Peyer's patch (tissue), 4 donors: Measurements from ENCODE around the gene NME7. TPM values are rescaled to one million over a fixed set of nuclear protein-coding genes. Genes with fewer than 3 reads are reported as not detected.

Experiments used
- DNase-seq, 3 donors: peaks; one replicate each; pipeline ENCODE4 v3.0.0-alpha.2; 2017 to 2019
- H3K27ac ChIP-seq, 4 donors: fragments of 200-600 bp; sonication (generic); one replicate each; pipeline ENCODE4 v1.5.1; 2016 to 2019
- H3K27me3 ChIP-seq, 2 donors: fragments of 200-600 bp; sonication (generic); one replicate each; pipeline ENCODE4 v1.5.1; 2019
- H3K36me3 ChIP-seq, 3 donors: fragments of 200-600 bp; sonication (generic); one replicate each; pipeline ENCODE4 v1.5.1; 2016 to 2019
- H3K4me1 ChIP-seq, 4 donors: fragments of 200-600 bp; sonication (generic); one replicate each; pipeline ENCODE4 v1.5.1; 2016 to 2019
- H3K4me3 ChIP-seq, 4 donors: fragments of 200-600 bp; sonication (generic); 1 replicate in 3 of 4; 2 replicates in 1 of 4; pipeline ENCODE4 v1.5.1; 2016 to 2019; ENCODE audit warnings: mild to moderate bottlenecking in 1 of 4
- H3K9me3 ChIP-seq, 4 donors: fragments of 200-600 bp; sonication (generic); one replicate each; pipeline ENCODE4 v1.5.1; 2016 to 2019; ENCODE audit warnings: mild to moderate bottlenecking in 1 of 4
- POLR2A ChIP-seq, 2 donors: fragments of 450-650 bp; IDR thresholded peaks; one replicate each; pipeline ENCODE4 v1.5.1; 2017; ENCODE audit warnings: antibody characterized with exemption in 2 of 2, mild to moderate bottlenecking in 2 of 2, moderate library complexity in 2 of 2
- total RNA-seq, 4 donors: library from RNA; depleted of rRNA; stranded (reverse); fragments of >200 nt; gene quantifications; one replicate each; pipeline ENCODE4 v1.1.0, GENCODE V29; 2016
- TF ChIP-seq, protein P1 (sequence below), 6 experiments: fragments of 450-650 bp in 4 of 6; fragments of 200-600 bp in 2 of 6; sonication (generic) in 1 of 6; IDR thresholded peaks; one replicate each; pipeline ENCODE4 v1.5.1; 2017 to 2019; ENCODE audit warnings: antibody characterized with exemption in 6 of 6, mild to moderate bottlenecking in 3 of 6, moderate library complexity in 1 of 6

The NME7 gene
- total RNA-seq, 4 donors from 2014 or later: 3.3 to 12.7 (median 4.6) TPM

DNA sequence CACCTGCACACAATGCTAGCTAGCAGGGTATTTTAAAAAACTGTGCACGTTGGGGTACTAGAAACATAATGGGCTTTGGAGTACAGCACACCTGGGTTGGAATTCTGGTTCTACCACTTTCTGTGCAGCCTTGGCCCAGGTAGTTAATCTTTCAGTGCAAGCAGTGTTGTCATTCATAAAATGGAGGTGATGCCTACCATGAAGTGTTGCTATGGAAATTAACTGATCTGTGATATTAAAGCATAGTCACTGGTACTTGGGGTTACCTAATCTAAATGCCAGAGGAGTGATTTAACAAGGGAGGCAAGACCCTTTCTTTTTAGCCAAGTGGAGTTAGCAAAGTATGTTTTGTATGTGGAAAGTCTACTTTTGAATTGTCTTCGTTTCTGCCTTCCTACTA, 243.1 kb downstream of the NME7 start:
- no peaks in the 10 kb centered on the region for H3K9me3 ChIP-seq
- peaks cover 0 to 14% (median 0%) of the 10 kb centered on the region in 4 donors for H3K4me1 ChIP-seq
- H3K4me3 ChIP-seq: no peak overlapping the region
- H3K27me3 ChIP-seq: no peaks in the 10 kb centered on the region
- DNase-seq: no peak
- H3K36me3 ChIP-seq: peaks cover 0 to 78% (median 0%) of the 10 kb centered on the region in 3 donors
- no peak overlapping the region for H3K27ac ChIP-seq
- no peak for TF ChIP-seq POLR2A (IDR thresholded peaks at IDR 0.05)
- TF ChIP-seq, protein P1, sequence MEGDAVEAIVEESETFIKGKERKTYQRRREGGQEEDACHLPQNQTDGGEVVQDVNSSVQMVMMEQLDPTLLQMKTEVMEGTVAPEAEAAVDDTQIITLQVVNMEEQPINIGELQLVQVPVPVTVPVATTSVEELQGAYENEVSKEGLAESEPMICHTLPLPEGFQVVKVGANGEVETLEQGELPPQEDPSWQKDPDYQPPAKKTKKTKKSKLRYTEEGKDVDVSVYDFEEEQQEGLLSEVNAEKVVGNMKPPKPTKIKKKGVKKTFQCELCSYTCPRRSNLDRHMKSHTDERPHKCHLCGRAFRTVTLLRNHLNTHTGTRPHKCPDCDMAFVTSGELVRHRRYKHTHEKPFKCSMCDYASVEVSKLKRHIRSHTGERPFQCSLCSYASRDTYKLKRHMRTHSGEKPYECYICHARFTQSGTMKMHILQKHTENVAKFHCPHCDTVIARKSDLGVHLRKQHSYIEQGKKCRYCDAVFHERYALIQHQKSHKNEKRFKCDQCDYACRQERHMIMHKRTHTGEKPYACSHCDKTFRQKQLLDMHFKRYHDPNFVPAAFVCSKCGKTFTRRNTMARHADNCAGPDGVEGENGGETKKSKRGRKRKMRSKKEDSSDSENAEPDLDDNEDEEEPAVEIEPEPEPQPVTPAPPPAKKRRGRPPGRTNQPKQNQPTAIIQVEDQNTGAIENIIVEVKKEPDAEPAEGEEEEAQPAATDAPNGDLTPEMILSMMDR (IDR thresholded peaks at IDR 0.05): no peak

- peaks cover 0 to 77% (median 0%) of the 10 kb centered on the region in 3 donors for H3K36me3 ChIP-seq
- no peak for TF ChIP-seq POLR2A (IDR thresholded peaks at IDR 0.05)
- TF ChIP-seq, protein P1 (IDR thresholded peaks at IDR 0.05): no peak
- no peak overlapping the region for H3K27ac ChIP-seq
- H3K9me3 ChIP-seq: no peaks in the 10 kb centered on the region
- no peak for DNase-seq
- peaks cover 0 to 25% (median 0%) of the 10 kb centered on the region in 4 donors for H3K4me1 ChIP-seq
- no peak overlapping the region for H3K4me3 ChIP-seq
- H3K27me3 ChIP-seq: no peaks in the 10 kb centered on the region
Measured at GRCh38 chr1:169122976-169123375, 244.6 kb downstream of the NME7 start.

- H3K36me3 ChIP-seq: peaks cover 0 to 69% (median 0%) of the 10 kb centered on the region in 3 donors
- peak overlapping the region in 1 of 4 donors; percentile 30 for H3K27ac ChIP-seq
- H3K4me1 ChIP-seq: peaks cover 0 to 42% (median 2%) of the 10 kb centered on the region in 4 donors
Measured at GRCh38 chr1:169121146-169121923, 246.3 kb downstream of the NME7 start.

DNA sequence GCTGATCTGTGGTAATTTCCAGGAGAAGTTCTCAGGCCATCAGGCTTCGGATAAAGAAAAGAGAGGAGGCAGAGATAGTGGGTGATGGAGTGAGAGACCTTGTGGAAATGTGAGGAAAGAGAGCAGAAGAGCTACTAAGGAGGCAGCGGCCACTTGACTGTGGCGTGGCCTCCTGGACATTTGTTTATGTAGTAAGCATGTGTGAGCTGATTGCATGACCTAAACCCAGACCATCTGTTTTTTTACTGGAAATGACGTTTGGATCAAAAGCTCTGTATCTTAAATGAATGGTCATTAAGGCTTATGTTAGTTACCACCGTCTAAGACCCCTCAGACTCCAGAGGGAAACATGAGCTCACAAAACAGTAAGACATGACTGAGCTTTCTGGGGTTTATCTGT, 247.5 kb downstream of the NME7 start:
- Histone ChIP-seq H3K9me3 (no peaks in the 10 kb centered on the region), H3K27me3 (no peaks in the 10 kb centered on the region), H3K36me3 (peaks cover 0 to 68% (median 0%) of the 10 kb centered on the region in 3 donors), H3K27ac (peak overlapping the region in 1 of 4 donors; percentile 27), H3K4me3 (no peak overlapping the region), H3K4me1 (peaks cover 0 to 55% (median 7%) of the 10 kb centered on the region in 4 donors)
- DNase-seq: no peak
- TF ChIP-seq POLR2A (IDR thresholded peaks at IDR 0.05): no peak
- TF ChIP-seq, protein P1 (IDR thresholded peaks at IDR 0.05): no peak

More at GRCh38 chr1:169121146-169121923, 246.3 kb downstream of the NME7 start:
- DNase-seq: no peak
- Histone ChIP-seq H3K9me3 (no peaks in the 10 kb centered on the region), H3K4me3 (no peak overlapping the region), H3K27me3 (no peaks in the 10 kb centered on the region)
- TF ChIP-seq POLR2A (IDR thresholded peaks at IDR 0.05): no peak
- TF ChIP-seq, protein P1 (IDR thresholded peaks at IDR 0.05): no peak

DNA sequence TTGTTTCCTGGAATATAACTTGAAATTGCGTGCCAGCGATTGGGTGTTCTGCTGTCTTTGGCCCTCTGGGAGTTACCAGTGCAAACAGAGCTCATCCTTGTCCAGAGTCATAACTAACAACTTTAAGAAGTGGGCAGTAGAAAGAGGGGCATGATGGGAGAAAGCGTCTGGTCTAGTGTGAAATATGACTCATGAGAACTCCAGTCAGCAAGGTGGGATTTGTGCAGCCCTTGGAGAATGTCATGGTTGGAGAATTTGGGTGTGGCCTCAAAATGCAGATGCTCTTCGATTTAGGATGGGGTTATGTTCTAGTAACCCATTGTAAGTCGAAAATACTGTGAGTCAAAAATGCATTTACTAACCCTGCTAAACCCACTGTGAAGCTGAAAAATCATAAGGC, 248.2 kb downstream of the NME7 start:
- DNase-seq: no peak
- Histone ChIP-seq H3K4me1 (peaks cover 0 to 60% (median 7%) of the 10 kb centered on the region in 4 donors), H3K27ac (peak overlapping the region in 1 of 4 donors; percentile 91), H3K4me3 (no peak overlapping the region), H3K36me3 (peaks cover 0 to 66% (median 0%) of the 10 kb centered on the region in 3 donors), H3K9me3 (no peaks in the 10 kb centered on the region), H3K27me3 (no peaks in the 10 kb centered on the region)
- no peak for TF ChIP-seq POLR2A (IDR thresholded peaks at IDR 0.05)
- TF ChIP-seq, protein P1 (IDR thresholded peaks at IDR 0.05): no peak
